Neural cell (in vitro differentiated cells): ENCODE data around the gene MAML2. TPM values are rescaled to one million over a fixed set of nuclear protein-coding genes. Genes with fewer than 3 reads are reported as not detected.
A peak's percentile ranks its signal among the peaks of the same experiment; 100 is the strongest.

ENCODE experiments used
- H2AFZ ChIP-seq: fragments of 200-600, 300-800 bp; sonication (generic), shearing (Covaris generic); 2 replicates; pipeline ENCODE4 v1.6.0; 2014; ENCODE audit warnings: low read depth, mild to moderate bottlenecking, antibody characterized with exemption, low read length, moderate library complexity
- H3F3A ChIP-seq: fragments of 200-600 bp; shearing (Covaris generic); 2 replicates; pipeline ENCODE4 v1.6.1; 2016; ENCODE audit warnings: mild to moderate bottlenecking, moderate library complexity, mixed read lengths, antibody characterized with exemption, low read length; ENCODE audit not compliant: insufficient read depth, poor library complexity, severe bottlenecking
- H3K27ac ChIP-seq: fragments of 200-600, 300-800 bp; sonication (generic), shearing (Covaris generic); 2 replicates; pipeline ENCODE4 v1.5.1; 2014; ENCODE audit warnings: mild to moderate bottlenecking, low read length, moderate library complexity
- H3K27me3 ChIP-seq: fragments of 300-800, 200-600 bp; sonication (generic), shearing (Covaris generic); 2 replicates; pipeline ENCODE4 v1.6.0; 2014; ENCODE audit warnings: mild to moderate bottlenecking, low read depth, low read length, moderate library complexity; ENCODE audit not compliant: insufficient read depth
- H3K36me3 ChIP-seq: fragments of 300-800, 200-600 bp; sonication (generic), shearing (Covaris generic); 2 replicates; pipeline ENCODE4 v1.5.1; 2014; ENCODE audit warnings: mild to moderate bottlenecking, antibody characterized with exemption, low read length, moderate library complexity; ENCODE audit not compliant: insufficient read depth
- H3K4me2 ChIP-seq: fragments of 300-800, 200-600 bp; sonication (generic), shearing (Covaris generic); 2 replicates; pipeline ENCODE4 v1.6.0; 2014; ENCODE audit warnings: mild to moderate bottlenecking, low read length
- H3K4me3 ChIP-seq: fragments of 300-800, 200-600 bp; sonication (generic), shearing (Covaris generic); 2 replicates; pipeline ENCODE4 v1.5.1; 2014; ENCODE audit warnings: mild to moderate bottlenecking, low read length, moderate library complexity
- H3K79me2 ChIP-seq: fragments of 200-600 bp; shearing (Covaris generic); replicated peaks from 2 replicates; pipeline ENCODE4 v1.6.0; 2014; ENCODE audit warnings: mild to moderate bottlenecking, low read length, moderate library complexity; ENCODE audit not compliant: insufficient read depth
- H3K9ac ChIP-seq: fragments of 300-800, 200-600 bp; sonication (generic), shearing (Covaris generic); 2 replicates; pipeline ENCODE4 v1.6.1; 2016; ENCODE audit warnings: mild to moderate bottlenecking, low read length, mixed read lengths
- H3K9me2 ChIP-seq: fragments of 200-600 bp; shearing (Covaris generic); 2 replicates; pipeline ENCODE4 v1.6.1; 2016; ENCODE audit warnings: mild to moderate bottlenecking, low read length, mixed read lengths; ENCODE audit not compliant: insufficient read depth
- H3K9me3 ChIP-seq: fragments of 200-600, 300-800 bp; sonication (generic), shearing (Covaris generic); 2 replicates; pipeline ENCODE4 v1.6.1; 2016; ENCODE audit warnings: mild to moderate bottlenecking, mixed run types, low read length, moderate library complexity, mixed read lengths
- H4K20me1 ChIP-seq: fragments of 200-600 bp; shearing (Covaris generic); 2 replicates; pipeline ENCODE4 v1.6.1; 2016; ENCODE audit warnings: mild to moderate bottlenecking, mixed run types; ENCODE audit not compliant: insufficient read depth
- EP300 ChIP-seq: fragments of 450-650 bp; conservative IDR thresholded peaks from 2 replicates; pipeline ENCODE4 v1.6.1; 2014; ENCODE audit warnings: antibody characterized with exemption, mild to moderate bottlenecking, moderate library complexity; ENCODE audit not compliant: poor library complexity, severe bottlenecking
- EZH2 ChIP-seq: fragments of 200-600, 300-800 bp; shearing (Covaris generic), sonication (generic); IDR thresholded peaks from 2 replicates; pipeline ENCODE4 v1.6.1; 2014; ENCODE audit warnings: antibody characterized with exemption, low read length, borderline replicate concordance, mild to moderate bottlenecking; ENCODE audit not compliant: insufficient read depth, poor library complexity, severe bottlenecking
- MXI1 ChIP-seq: fragments of 450-650 bp; conservative IDR thresholded peaks from 2 replicates; pipeline ENCODE4 v1.6.1; 2014; ENCODE audit warnings: antibody characterized with exemption, mild to moderate bottlenecking; ENCODE audit not compliant: poor library complexity, severe bottlenecking
- POLR2AphosphoS5 ChIP-seq: IDR thresholded peaks from 2 replicates; pipeline ENCODE4 v1.6.1; 2012
- RAD21 ChIP-seq: fragments of 450-650 bp; conservative IDR thresholded peaks from 2 replicates; pipeline ENCODE4 v1.6.1; 2014; ENCODE audit warnings: antibody characterized with exemption, mild to moderate bottlenecking, moderate library complexity
- REST ChIP-seq: IDR thresholded peaks from 2 replicates; pipeline ENCODE4 v1.6.1; 2012; ENCODE audit warnings: borderline replicate concordance
- SMC3 ChIP-seq: fragments of 450-650 bp; conservative IDR thresholded peaks from 2 replicates; pipeline ENCODE4 v1.6.1; 2014; ENCODE audit warnings: antibody characterized with exemption, mild to moderate bottlenecking, moderate library complexity; ENCODE audit not compliant: poor library complexity
- TAF1 ChIP-seq: IDR thresholded peaks from 2 replicates; pipeline ENCODE4 v1.6.1; 2012; ENCODE audit warnings: low read depth
- polyA plus RNA-seq: library from polyadenylated mRNA; depleted of rRNA; stranded (reverse); fragments of >200 nt; gene quantifications from 2 replicates; pipeline ENCODE4 v1.2.3, GENCODE V29; 2014
- TF ChIP-seq, protein P1 (sequence below): fragments of 450-650 bp; IDR thresholded peaks from 2 replicates; pipeline ENCODE4 v1.5.1; 2014; ENCODE audit warnings: antibody characterized with exemption, mild to moderate bottlenecking, moderate library complexity; ENCODE audit not compliant: poor library complexity, severe bottlenecking

Gene MAML2
- polyA plus RNA-seq, 1 donor from 2014 or later = 3.6 TPM

GRCh38 chr11:96012086-96012824 is 330.7 kb downstream of the MAML2 start:
- no peaks in the 10 kb centered on the region for H3K9me3 ChIP-seq
- peak overlapping the region; percentile 29 for H3K4me3 ChIP-seq
- H3K36me3 ChIP-seq = no peaks in the 10 kb centered on the region
- no peak overlapping the region for H3K4me2 ChIP-seq
- no peaks in the 10 kb centered on the region for H3F3A ChIP-seq
- no peaks in the 10 kb centered on the region for H3K9me2 ChIP-seq
- no peak for TF ChIP-seq REST
- TF ChIP-seq MXI1 = peak; percentile 28
- peak; percentile 28 for TF ChIP-seq EP300
- no peak for TF ChIP-seq EZH2
- TF ChIP-seq POLR2AphosphoS5 = no peak
- TF ChIP-seq TAF1 = no peak
- TF ChIP-seq SMC3 = peak; percentile 66
- TF ChIP-seq, protein P1, sequence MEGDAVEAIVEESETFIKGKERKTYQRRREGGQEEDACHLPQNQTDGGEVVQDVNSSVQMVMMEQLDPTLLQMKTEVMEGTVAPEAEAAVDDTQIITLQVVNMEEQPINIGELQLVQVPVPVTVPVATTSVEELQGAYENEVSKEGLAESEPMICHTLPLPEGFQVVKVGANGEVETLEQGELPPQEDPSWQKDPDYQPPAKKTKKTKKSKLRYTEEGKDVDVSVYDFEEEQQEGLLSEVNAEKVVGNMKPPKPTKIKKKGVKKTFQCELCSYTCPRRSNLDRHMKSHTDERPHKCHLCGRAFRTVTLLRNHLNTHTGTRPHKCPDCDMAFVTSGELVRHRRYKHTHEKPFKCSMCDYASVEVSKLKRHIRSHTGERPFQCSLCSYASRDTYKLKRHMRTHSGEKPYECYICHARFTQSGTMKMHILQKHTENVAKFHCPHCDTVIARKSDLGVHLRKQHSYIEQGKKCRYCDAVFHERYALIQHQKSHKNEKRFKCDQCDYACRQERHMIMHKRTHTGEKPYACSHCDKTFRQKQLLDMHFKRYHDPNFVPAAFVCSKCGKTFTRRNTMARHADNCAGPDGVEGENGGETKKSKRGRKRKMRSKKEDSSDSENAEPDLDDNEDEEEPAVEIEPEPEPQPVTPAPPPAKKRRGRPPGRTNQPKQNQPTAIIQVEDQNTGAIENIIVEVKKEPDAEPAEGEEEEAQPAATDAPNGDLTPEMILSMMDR = peak; percentile 72
- peak; percentile 63 for TF ChIP-seq RAD21
- H3K79me2 ChIP-seq = no peaks in the 10 kb centered on the region
- H3K9ac ChIP-seq = no peak overlapping the region
- no peaks in the 10 kb centered on the region for H4K20me1 ChIP-seq
- no peak overlapping the region for H3K27ac ChIP-seq
- H2AFZ ChIP-seq = no peak overlapping the region
- no peaks in the 10 kb centered on the region for H3K27me3 ChIP-seq

- H2AFZ ChIP-seq = no peak overlapping the region
- no peaks in the 10 kb centered on the region for H4K20me1 ChIP-seq
- no peak overlapping the region for H3K4me2 ChIP-seq
- H3K4me3 ChIP-seq = no peak overlapping the region
- no peaks in the 10 kb centered on the region for H3F3A ChIP-seq
- no peak overlapping the region for H3K9ac ChIP-seq
- no peaks in the 10 kb centered on the region for H3K9me3 ChIP-seq
- H3K9me2 ChIP-seq = no peaks in the 10 kb centered on the region
- no peak overlapping the region for H3K27ac ChIP-seq
- H3K27me3 ChIP-seq = no peaks in the 10 kb centered on the region
- H3K79me2 ChIP-seq = no peaks in the 10 kb centered on the region
- no peaks in the 10 kb centered on the region for H3K36me3 ChIP-seq
- TF ChIP-seq SMC3 (no peak), TAF1 (no peak)
These were observed 332.3 kb downstream of the MAML2 start for GRCh38 chr11:96010683-96011082.
